SK-N-SH (cell line): ENCODE measurements around the gene PLCB1. TPM values are rescaled to one million over a fixed set of nuclear protein-coding genes. Genes with fewer than 3 reads are reported as not detected.
A peak's percentile ranks its signal among the peaks of the same experiment; 100 is the strongest.

Experiments used
- CTCF ChIA-PET: fragments of 300-600, 350-600 bp; formaldehyde crosslinking; extraction: SDS; loops from one replicate; lab custom pipeline; 2021; lab: Yijun Ruan, JAX
- POLR2A ChIA-PET: fragments of 350-600 bp; sonication (Branson Sonifier 250); formaldehyde crosslinking; extraction: SDS; loops from one replicate; lab custom pipeline; 2020; ENCODE audit warnings: antibody characterized with exemption, inconsistent platforms; lab: Yijun Ruan, JAX
- DNase-seq: peaks from one replicate; pipeline ENCODE4 v3.0.0; 2012
- H2AFZ ChIP-seq: fragments of 200-600 bp; sonication (generic); 2 replicates; pipeline ENCODE4 v1.8.1; 2016; ENCODE audit warnings: antibody characterized with exemption, mild to moderate bottlenecking, low read depth
- H3F3A ChIP-seq: fragments of 200-600 bp; sonication (generic); replicated peaks from 2 replicates; pipeline ENCODE3; 2016; ENCODE audit warnings: antibody characterized with exemption, mild to moderate bottlenecking; ENCODE audit not compliant: insufficient read depth
- H3K27ac ChIP-seq, 2 experiments: fragments of 200-500 bp in 1 of 2; fragments of 200-600 bp in 1 of 2; sonication (Bioruptor generic) in 1 of 2; sonication (generic), shearing (Covaris generic) in 1 of 2; 2 replicates each; pipeline versions ENCODE4 v1.5.1 to v1.6.1; 2014 to 2016; ENCODE audit warnings: low read depth in 2 of 2, inconsistent platforms in 1 of 2, low read length in 1 of 2, mild to moderate bottlenecking in 1 of 2, mixed read lengths in 1 of 2
- H3K27me3 ChIP-seq: fragments of 200-600 bp; sonication (generic), shearing (Covaris generic); 2 replicates; pipeline ENCODE4 v1.6.1; 2016; ENCODE audit warnings: mixed run types; ENCODE audit not compliant: insufficient read depth
- H3K36me3 ChIP-seq, 2 experiments: fragments of 200-500 bp in 1 of 2; fragments of 200-600 bp in 1 of 2; sonication (Bioruptor generic) in 1 of 2; sonication (generic) in 1 of 2; replicated peaks in 1 of 2; 2 replicates each; pipeline versions ENCODE3 to v1.5.1; 2014 to 2016; ENCODE audit warnings: low read length in 1 of 2, mild to moderate bottlenecking in 1 of 2; ENCODE audit not compliant: insufficient read depth in 2 of 2, control insufficient read depth in 1 of 2
- H3K4me1 ChIP-seq, 2 experiments: fragments of 200-500 bp in 1 of 2; fragments of 200-600 bp in 1 of 2; sonication (Bioruptor generic) in 1 of 2; sonication (generic), shearing (Covaris generic) in 1 of 2; 2 replicates each; pipeline versions ENCODE4 v1.5.1 to v1.6.1; 2014 to 2016; ENCODE audit warnings: low read depth in 1 of 2, low read length in 1 of 2, mixed run types in 1 of 2; ENCODE audit not compliant: insufficient read depth in 2 of 2, control insufficient read depth in 1 of 2
- H3K4me2 ChIP-seq: fragments of 200-600 bp; sonication (generic), shearing (Covaris generic); 2 replicates; pipeline ENCODE4 v1.6.1; 2017; ENCODE audit warnings: mixed run types
- H3K4me3 ChIP-seq, 2 experiments: fragments of 200-500 bp in 1 of 2; fragments of 200-600 bp in 1 of 2; sonication (Bioruptor generic) in 1 of 2; sonication (generic), shearing (Covaris generic) in 1 of 2; 2 replicates each; pipeline versions ENCODE4 v1.5.1 to v1.8.1; 2014 to 2016; ENCODE audit warnings: low read depth in 2 of 2, inconsistent platforms in 1 of 2, low read length in 1 of 2, mild to moderate bottlenecking in 1 of 2, mixed read lengths in 1 of 2, moderate library complexity in 1 of 2
- H3K79me2 ChIP-seq: fragments of 200-600 bp; sonication (generic); 2 replicates; pipeline ENCODE4 v1.8.1; 2017; ENCODE audit warnings: mild to moderate bottlenecking; ENCODE audit not compliant: insufficient read depth
- H3K9ac ChIP-seq: fragments of 200-600 bp; sonication (generic); 2 replicates; pipeline ENCODE4 v1.6.1; 2017; ENCODE audit warnings: mixed run types
- H3K9me2 ChIP-seq: fragments of 200-600 bp; sonication (generic); 2 replicates; pipeline ENCODE4 v1.6.1; 2017; ENCODE audit warnings: mixed run types
- H3K9me3 ChIP-seq: fragments of 200-600 bp; sonication (generic); 2 replicates; pipeline ENCODE4 v1.6.1; 2017; ENCODE audit warnings: mixed run types, mild to moderate bottlenecking, moderate library complexity
- H4K20me1 ChIP-seq: fragments of 200-600 bp; sonication (generic); 2 replicates; pipeline ENCODE4 v1.6.1; 2017; ENCODE audit warnings: mild to moderate bottlenecking, mixed run types; ENCODE audit not compliant: insufficient read depth
- CHD2 ChIP-seq: fragments of 150-350 bp; IDR thresholded peaks from 2 replicates; pipeline ENCODE4 v1.6.1; 2018; ENCODE audit warnings: low read length; ENCODE audit not compliant: partially characterized antibody
- CTCF ChIP-seq: fragments of 200-600 bp; sonication (generic); IDR thresholded peaks from 2 replicates; pipeline ENCODE4 v1.6.1; 2017; ENCODE audit warnings: antibody characterized with exemption, mild to moderate bottlenecking, moderate library complexity
- ELF1 ChIP-seq: IDR thresholded peaks from 2 replicates; pipeline ENCODE4 v1.4.0; 2012
- EP300 ChIP-seq, 2 experiments: IDR thresholded peaks; 2 replicates each; pipeline versions ENCODE4 v1.4.0 to v1.6.1; 2012; ENCODE audit warnings: borderline replicate concordance in 1 of 2, low read depth in 1 of 2, low read length in 1 of 2
- GATA2 ChIP-seq: sonication (generic); formaldehyde crosslinking; IDR thresholded peaks from 2 replicates; pipeline ENCODE4 v1.5.0; 2020; ENCODE audit warnings: mild to moderate bottlenecking, missing genetic modification reagents
- JUND ChIP-seq: IDR thresholded peaks from 2 replicates; pipeline ENCODE4 v1.4.0; 2012
- MAX ChIP-seq: IDR thresholded peaks from 2 replicates; pipeline ENCODE4 v1.4.0; 2012; ENCODE audit warnings: low read depth
- MXI1 ChIP-seq: IDR thresholded peaks from 2 replicates; pipeline ENCODE4 v1.6.1; 2012; ENCODE audit warnings: mild to moderate bottlenecking, low read depth, low read length, improper control_type of control experiment
- PBX3 ChIP-seq: IDR thresholded peaks from 2 replicates; pipeline ENCODE4; 2012
- RAD21 ChIP-seq: IDR thresholded peaks from 2 replicates; pipeline ENCODE4 v1.6.1; 2012; ENCODE audit warnings: mild to moderate bottlenecking, low read length
- RCOR1 ChIP-seq: fragments of 150-350 bp; IDR thresholded peaks from 2 replicates; pipeline ENCODE4 v1.6.1; 2017; ENCODE audit warnings: antibody characterized with exemption, low read length
- RFX5 ChIP-seq: IDR thresholded peaks from 2 replicates; pipeline ENCODE4 v1.6.1; 2012; ENCODE audit warnings: mild to moderate bottlenecking, improper control_type of control experiment, low read length
- SMC3 ChIP-seq: IDR thresholded peaks from 2 replicates; pipeline ENCODE4 v1.6.1; 2012; ENCODE audit warnings: low read depth, low read length, improper control_type of control experiment
- YY1 ChIP-seq: IDR thresholded peaks from 2 replicates; pipeline ENCODE4 v1.4.0; 2012; ENCODE audit warnings: low read depth, mild to moderate bottlenecking
- WGBS: methylation state at CpG from one replicate; pipeline ENCODE4 v1.1.6; 2017; ENCODE audit warnings: low lambda C conversion rate; 5-methylcytosine and 5-hydroxymethylcytosine counted together
- polyA plus RNA-seq, 3 experiments: library from polyadenylated mRNA; depleted of rRNA; stranded (reverse); fragments of >200 nt; gene quantifications; 2 replicates each; pipeline ENCODE4 v1.2.3, GENCODE V29; 2012

The PLCB1 gene
- polyA plus RNA-seq, 1 of the 3 experiments (the other 2 are of a cell fraction), result 10.5 TPM

- no peak for TF ChIP-seq PBX3
- no peak for TF ChIP-seq JUND
- TF ChIP-seq, all 33 proteins: peak for 0
- Histone ChIP-seq H3K9ac (no peak overlapping the region), H3K9me2 (no peaks in the 10 kb centered on the region), H3K79me2 (peaks cover 16% of the 10 kb centered on the region), H3K4me1 (peaks cover 5% of the 10 kb centered on the region in 2 experiments; a peak in 3 of 4 replicates), H3K27ac (peak overlapping the region in 1 of 2 experiments; percentile 12; a peak in 1 of 4 replicates), H2AFZ (no peak overlapping the region), H3K9me3 (no peaks in the 10 kb centered on the region), H3K4me2 (no peak overlapping the region), H3F3A (peaks cover 13% of the 10 kb centered on the region), H3K36me3 (peaks cover 0 to 4% of the 10 kb centered on the region in 2 experiments), H4K20me1 (no peaks in the 10 kb centered on the region), H3K4me3 (no peak overlapping the region), H3K27me3 (no peaks in the 10 kb centered on the region)
- ChIA-PET POLR2A (no interaction called here), CTCF (interaction anchor here (0.9 to 5.3 kb wide), 8 partner anchors 11 to 598 kb away, joined by 3 to 37 read pairs (median 4); no protein-coding TSS in a partner anchor)
- DNase-seq, result no peak
- WGBS, result 70% methylated on average over 5 of the region's 5 CpGs
Observed at GRCh38 chr20:8534368-8535160, 402.5 kb downstream of the PLCB1 start.

GRCh38 chr20:8535403-8536261, 403.6 kb downstream of the PLCB1 start:
- CTCF ChIA-PET, result interaction anchor here (0.6 to 5.3 kb wide), 18 partner anchors 8 to 600 kb away, joined by 3 to 37 read pairs (median 3); no protein-coding TSS in a partner anchor
- TF ChIP-seq RFX5, result no peak
- TF ChIP-seq MAX, result no peak
- no peak for TF ChIP-seq MXI1
- TF ChIP-seq RAD21, result peak; percentile 54
- TF ChIP-seq CHD2, result no peak
- TF ChIP-seq RCOR1, result no peak
- no peak for TF ChIP-seq YY1
- no peak for TF ChIP-seq JUND
- no peak for TF ChIP-seq GATA2 (CRISPR knock-in tag)
- no peak for TF ChIP-seq EP300 (IDR thresholded peaks at IDR 0.05; ENCODE audit: borderline replicate concordance in 1 of 2, low read depth in 1 of 2, low read length in 1 of 2)
- peak; percentile 57 for TF ChIP-seq SMC3
- TF ChIP-seq CTCF, result peak; percentile 65
- no peak for TF ChIP-seq ELF1
- TF ChIP-seq, all 33 proteins: peak for 3
- Histone ChIP-seq H3F3A (peaks cover 2% of the 10 kb centered on the region), H3K9me2 (no peaks in the 10 kb centered on the region), H3K4me1 (peaks cover 5% of the 10 kb centered on the region in 2 experiments; a peak in 3 of 4 replicates), H3K4me2 (no peak overlapping the region), H3K27me3 (no peaks in the 10 kb centered on the region), H3K4me3 (no peak overlapping the region; a peak in 1 of 4 replicates), H3K9ac (no peak overlapping the region), H3K36me3 (peaks cover 0 to 4% of the 10 kb centered on the region in 2 experiments), H3K79me2 (peaks cover 16% of the 10 kb centered on the region), H2AFZ (no peak overlapping the region), H3K27ac (no peak overlapping the region), H3K9me3 (no peaks in the 10 kb centered on the region), H4K20me1 (no peaks in the 10 kb centered on the region)
- WGBS, result 85% methylated on average over 3 of the region's 3 CpGs
- DNase-seq, result peak; percentile 30
- POLR2A ChIA-PET, result no interaction called here
